Sigmoid colon (tissue), 4 donors: ENCODE data around the gene LRRC74B.

ENCODE experiments used
- CTCF ChIP-seq, 4 experiments: fragments of 450-650 bp in 3 of 4; fragments of 200-600 bp in 1 of 4; IDR thresholded peaks; one replicate each; pipeline ENCODE4 v1.5.1; 2016 to 2019; ENCODE audit warnings: antibody characterized with exemption in 4 of 4, mild to moderate bottlenecking in 3 of 4, moderate library complexity in 2 of 4
- EP300 ChIP-seq, 4 donors: sonication (generic); formaldehyde crosslinking; IDR thresholded peaks; one replicate each; pipeline ENCODE4 v1.6.1; 2017; ENCODE audit warnings: antibody characterized with exemption in 4 of 4
- POLR2A ChIP-seq, 2 donors: fragments of 450-650 bp; IDR thresholded peaks; one replicate each; pipeline ENCODE4 v1.6.1; 2016; ENCODE audit warnings: antibody characterized with exemption in 2 of 2, mild to moderate bottlenecking in 2 of 2, moderate library complexity in 2 of 2
- POLR2AphosphoS5 ChIP-seq, 4 donors: sonication (generic); formaldehyde crosslinking; IDR thresholded peaks; one replicate each; pipeline ENCODE4 v1.6.1; 2017; ENCODE audit warnings: antibody characterized with exemption in 4 of 4

GRCh38 chr22:20996031-20996410 lies 49.7 kb upstream of the LRRC74B start:
- TF ChIP-seq CTCF (IDR thresholded peaks at IDR 0.05) (no peak), POLR2AphosphoS5 (IDR thresholded peaks at IDR 0.05) (no peak), EP300 (IDR thresholded peaks at IDR 0.05) (no peak), POLR2A (IDR thresholded peaks at IDR 0.05) (no peak)
